MCF 10A (cell line): ENCODE results near the gene TUBGCP6. TPM values are rescaled to one million over a fixed set of nuclear protein-coding genes. Genes with fewer than 3 reads are reported as not detected.
A peak's percentile ranks its signal among the peaks of the same experiment; 100 is the strongest.

Experiments used
- BruUV-seq: library from RNA; stranded (reverse); fragments of 400-500 nt; replicated peaks from 2 replicates; lab custom pipeline; 2021; lab: Mats Ljungman, UMichigan
- CTCF ChIA-PET: fragments of 300-600 bp; sonication (Branson Sonifier 250); formaldehyde crosslinking; extraction: SDS; loops from one replicate; lab custom pipeline; 2021; ENCODE audit warnings: antibody characterized with exemption, inconsistent platforms; lab: Yijun Ruan, JAX
- POLR2A ChIA-PET: fragments of 300-600, 350-650 bp; sonication (Branson Sonifier 250); formaldehyde crosslinking; extraction: SDS; loops from one replicate; lab custom pipeline; 2020; ENCODE audit warnings: antibody characterized with exemption, inconsistent platforms; lab: Yijun Ruan, JAX
- DNase-seq: peaks from one replicate; pipeline ENCODE4 v3.0.0-alpha.2; 2018; ENCODE audit not compliant: unreplicated experiment
- H3K27ac Mint-ChIP-seq: one replicate; pipeline ENCODE4 v1.8.0; 2022; ENCODE audit warnings: mild to moderate bottlenecking, low read depth, mixed read lengths; ENCODE audit not compliant: unreplicated experiment
- H3K27me3 Mint-ChIP-seq: one replicate; pipeline ENCODE4 v1.8.0; 2022; ENCODE audit warnings: mixed read lengths; ENCODE audit not compliant: insufficient read depth, unreplicated experiment
- H3K36me3 Mint-ChIP-seq: one replicate; pipeline ENCODE4 v1.8.0; 2022; ENCODE audit warnings: mild to moderate bottlenecking, moderate library complexity, mixed read lengths; ENCODE audit not compliant: insufficient read depth, unreplicated experiment
- H3K4me1 Mint-ChIP-seq: one replicate; pipeline ENCODE4 v1.8.0; 2022; ENCODE audit warnings: mixed read lengths; ENCODE audit not compliant: insufficient read depth, unreplicated experiment
- H3K4me3 Mint-ChIP-seq: one replicate; pipeline ENCODE4 v1.8.0; 2022; ENCODE audit warnings: mild to moderate bottlenecking, moderate library complexity, mixed read lengths; ENCODE audit not compliant: unreplicated experiment
- H3K9me3 Mint-ChIP-seq: one replicate; pipeline ENCODE4 v1.8.0; 2022; ENCODE audit warnings: mixed read lengths; ENCODE audit not compliant: unreplicated experiment
- intact Hi-C: fragments of 100-400 bp; cut with micrococcal nuclease; formaldehyde crosslinking; loops from 2 replicates; pipeline ENCODE4 v1.14.1; 2022
- total RNA-seq: library from RNA; stranded (reverse); gene quantifications from 2 replicates; pipeline ENCODE4 v1.2.3, GENCODE V29; 2022
- TF ChIP-seq, protein P1 (sequence below): fragments of 200-600 bp; IDR thresholded peaks from one replicate; pipeline ENCODE4 v1.8.0; 2022; ENCODE audit warnings: antibody characterized with exemption, mild to moderate bottlenecking; ENCODE audit not compliant: unreplicated experiment

TUBGCP6 gene
- total RNA-seq, 1 experiment from 2014 or later, result 27.9 TPM

DNA sequence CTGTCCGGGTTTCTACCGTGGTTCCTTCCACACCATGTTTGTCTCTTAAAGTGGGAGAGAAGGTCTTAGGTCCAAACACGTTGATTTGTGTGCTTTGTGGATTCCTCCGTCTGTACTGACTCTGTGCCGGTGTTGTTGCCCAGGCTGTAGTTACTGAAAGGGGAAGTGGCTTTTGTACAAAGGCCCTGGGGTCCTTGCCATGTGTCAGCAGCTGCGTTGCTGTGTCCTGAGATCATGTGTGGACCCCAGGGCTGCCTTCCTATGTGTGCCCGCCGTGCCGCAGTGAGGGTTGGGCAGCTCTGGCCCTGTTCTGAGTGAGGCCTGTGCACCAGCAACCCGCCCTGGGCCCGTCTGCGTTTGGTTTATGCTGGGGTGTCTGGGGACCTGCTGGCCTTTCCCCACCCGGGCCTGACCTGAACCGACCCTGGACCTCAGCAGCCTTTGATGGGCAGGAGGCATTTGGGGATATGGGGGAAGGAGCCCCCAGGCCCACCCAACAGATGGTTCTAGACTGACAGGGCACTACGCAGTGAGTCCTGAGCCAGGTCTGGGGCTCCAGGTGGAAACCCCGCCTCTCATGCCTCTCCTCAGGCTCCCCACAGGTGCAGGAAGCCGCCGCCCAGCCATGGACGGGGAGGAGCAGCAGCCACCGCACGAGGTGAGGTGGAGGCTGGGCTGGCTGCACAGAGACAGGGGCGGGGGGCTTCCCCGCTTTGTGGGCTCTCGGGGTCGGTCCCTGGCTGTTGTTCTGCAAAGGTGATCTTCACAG is 52.2 kb downstream of the TUBGCP6 start:
- DNase-seq, result no peak
- H3K27me3 Mint-ChIP-seq, result no peaks in the 10 kb centered on the region
- H3K27ac Mint-ChIP-seq, result no peak overlapping the region
- H3K9me3 Mint-ChIP-seq, result no peaks in the 10 kb centered on the region
- H3K4me1 Mint-ChIP-seq, result peaks cover 5% of the 10 kb centered on the region
- peaks cover 39% of the 10 kb centered on the region for H3K36me3 Mint-ChIP-seq
- TF ChIP-seq, protein P1, sequence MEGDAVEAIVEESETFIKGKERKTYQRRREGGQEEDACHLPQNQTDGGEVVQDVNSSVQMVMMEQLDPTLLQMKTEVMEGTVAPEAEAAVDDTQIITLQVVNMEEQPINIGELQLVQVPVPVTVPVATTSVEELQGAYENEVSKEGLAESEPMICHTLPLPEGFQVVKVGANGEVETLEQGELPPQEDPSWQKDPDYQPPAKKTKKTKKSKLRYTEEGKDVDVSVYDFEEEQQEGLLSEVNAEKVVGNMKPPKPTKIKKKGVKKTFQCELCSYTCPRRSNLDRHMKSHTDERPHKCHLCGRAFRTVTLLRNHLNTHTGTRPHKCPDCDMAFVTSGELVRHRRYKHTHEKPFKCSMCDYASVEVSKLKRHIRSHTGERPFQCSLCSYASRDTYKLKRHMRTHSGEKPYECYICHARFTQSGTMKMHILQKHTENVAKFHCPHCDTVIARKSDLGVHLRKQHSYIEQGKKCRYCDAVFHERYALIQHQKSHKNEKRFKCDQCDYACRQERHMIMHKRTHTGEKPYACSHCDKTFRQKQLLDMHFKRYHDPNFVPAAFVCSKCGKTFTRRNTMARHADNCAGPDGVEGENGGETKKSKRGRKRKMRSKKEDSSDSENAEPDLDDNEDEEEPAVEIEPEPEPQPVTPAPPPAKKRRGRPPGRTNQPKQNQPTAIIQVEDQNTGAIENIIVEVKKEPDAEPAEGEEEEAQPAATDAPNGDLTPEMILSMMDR, result no peak
- ChIA-PET CTCF (no interaction called here), POLR2A (interaction anchor here (1.0 kb wide), 1 partner anchor 9 kb away, joined by 3 read pairs; no protein-coding TSS in a partner anchor)
- intact Hi-C loops, result no loop called here
- no TSS peak for BruUV-seq
- H3K4me3 Mint-ChIP-seq, result no peak overlapping the region

DNA sequence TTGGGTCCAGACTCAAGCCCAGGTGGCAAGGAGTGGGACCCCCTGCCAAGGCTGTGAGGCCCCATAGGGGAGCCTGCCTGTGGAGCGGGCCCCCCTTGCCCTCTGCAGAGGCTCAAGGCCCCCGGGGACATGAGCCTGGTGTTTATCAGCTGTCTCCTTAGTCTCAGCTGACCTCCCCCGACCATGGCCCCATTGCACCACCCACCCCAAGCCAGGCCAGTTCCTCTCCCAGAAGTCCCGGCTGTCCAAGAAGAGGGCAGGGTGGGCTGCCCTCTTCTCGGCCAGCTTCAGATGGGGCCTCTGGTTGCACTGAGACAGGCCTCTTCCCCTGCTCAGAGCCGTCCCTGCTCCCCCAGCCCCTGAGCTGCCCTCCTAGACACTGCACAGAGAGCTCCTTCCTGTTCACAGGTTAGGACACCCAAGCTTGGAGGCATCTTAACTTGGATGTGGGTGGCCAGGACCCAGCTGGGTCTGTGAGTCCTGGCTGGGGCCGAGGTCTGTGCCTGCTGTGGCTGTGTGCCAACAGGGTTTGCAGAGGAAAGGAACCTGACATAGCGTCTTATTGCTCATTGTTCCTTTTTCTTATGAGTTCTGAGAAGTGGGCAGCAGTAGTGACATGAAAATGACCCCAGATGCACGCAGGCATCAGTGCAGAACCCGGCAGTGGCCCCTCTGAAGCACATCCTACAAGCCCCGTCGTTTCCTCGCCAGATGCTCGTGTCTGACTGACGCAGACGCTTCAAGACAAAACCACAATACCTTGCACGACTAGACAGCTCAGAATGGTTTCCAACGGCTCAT is 53.7 kb downstream of the TUBGCP6 start:
- Mint-ChIP-seq H3K27ac (peak overlapping the region; percentile 69), H3K9me3 (no peaks in the 10 kb centered on the region), H3K36me3 (peaks cover 32% of the 10 kb centered on the region), H3K4me3 (peak overlapping the region; percentile 73), H3K4me1 (peaks cover 5% of the 10 kb centered on the region), H3K27me3 (no peaks in the 10 kb centered on the region)
- TSS peak; percentile 24 for BruUV-seq
- intact Hi-C loops, result loop anchor here (1.0 kb wide), 1 partner anchor 42 kb away; no protein-coding TSS in a partner anchor
- ChIA-PET CTCF (interaction anchor here (0.6 to 3.2 kb wide), 13 partner anchors 8 to 160 kb away, joined by 3 to 21 read pairs (median 5); partner anchors contain the start of gene PANX2), POLR2A (interaction anchor here (0.6 to 1.8 kb wide), 10 partner anchors 9 to 484 kb away, joined by 3 to 7 read pairs (median 4); partner anchors contain the start of gene SELENOO)
- TF ChIP-seq, protein P1, result no peak
- no peak for DNase-seq

DNA sequence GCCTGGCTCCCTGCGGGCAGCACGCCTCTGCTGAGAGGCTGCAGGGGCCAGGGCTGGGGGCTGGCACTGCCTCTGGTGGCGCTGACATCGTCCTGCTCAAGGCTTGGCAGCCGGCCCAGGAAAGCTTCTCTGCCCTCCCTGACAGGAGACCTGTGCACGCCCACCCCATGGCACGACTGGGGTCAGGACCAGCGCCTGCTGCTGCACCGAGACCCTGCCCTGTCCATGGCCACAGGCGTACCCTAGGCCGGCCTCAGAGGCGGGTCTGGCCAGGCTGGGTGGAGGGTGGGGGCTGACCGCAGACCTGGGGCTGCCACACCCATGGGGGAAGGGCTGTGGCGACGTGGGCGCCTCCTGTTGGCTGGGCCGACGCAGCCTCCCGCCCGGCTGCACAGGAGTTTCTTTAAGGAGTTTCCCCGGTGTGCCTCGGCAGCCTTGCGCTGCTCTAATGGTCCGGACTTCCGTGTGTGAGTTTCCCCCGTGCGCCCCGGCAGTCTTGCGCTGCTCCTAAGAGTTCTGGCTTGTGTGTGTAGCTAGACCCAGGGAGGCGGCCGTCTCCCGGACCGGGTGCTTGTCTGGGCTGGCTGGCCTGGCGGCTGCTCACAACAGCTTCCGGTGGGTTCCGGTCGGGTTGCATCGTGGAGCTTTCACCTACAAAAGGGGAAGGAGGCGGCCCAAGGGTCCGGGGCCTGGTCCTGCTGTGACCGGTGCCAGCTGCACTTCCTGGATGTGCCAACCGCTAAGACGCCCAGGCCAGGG is 54.5 kb downstream of the TUBGCP6 start:
- TF ChIP-seq, protein P1, result peak; percentile 48
- DNase-seq, result peak; percentile 83
- no peaks in the 10 kb centered on the region for H3K9me3 Mint-ChIP-seq
- H3K4me1 Mint-ChIP-seq, result peaks cover 5% of the 10 kb centered on the region
- H3K27ac Mint-ChIP-seq, result peak overlapping the region; percentile 69
- ChIA-PET POLR2A (interaction anchor here (0.6 to 1.8 kb wide), 9 partner anchors 11 to 483 kb away, joined by 3 to 7 read pairs (median 5); partner anchors contain the start of gene SELENOO), CTCF (interaction anchor here (0.6 to 3.2 kb wide), 16 partner anchors 9 to 159 kb away, joined by 3 to 21 read pairs (median 4); partner anchors contain the start of gene PANX2)
- no peaks in the 10 kb centered on the region for H3K27me3 Mint-ChIP-seq
- intact Hi-C loops, result loop anchor here (1.0 kb wide), 1 partner anchor 41 kb away; no protein-coding TSS in a partner anchor
- H3K36me3 Mint-ChIP-seq, result peaks cover 25% of the 10 kb centered on the region
- H3K4me3 Mint-ChIP-seq, result peak overlapping the region; percentile 73
- no TSS peak for BruUV-seq
